ENCODE measurements around the gene EHD4.

The EHD4 gene

DNA sequence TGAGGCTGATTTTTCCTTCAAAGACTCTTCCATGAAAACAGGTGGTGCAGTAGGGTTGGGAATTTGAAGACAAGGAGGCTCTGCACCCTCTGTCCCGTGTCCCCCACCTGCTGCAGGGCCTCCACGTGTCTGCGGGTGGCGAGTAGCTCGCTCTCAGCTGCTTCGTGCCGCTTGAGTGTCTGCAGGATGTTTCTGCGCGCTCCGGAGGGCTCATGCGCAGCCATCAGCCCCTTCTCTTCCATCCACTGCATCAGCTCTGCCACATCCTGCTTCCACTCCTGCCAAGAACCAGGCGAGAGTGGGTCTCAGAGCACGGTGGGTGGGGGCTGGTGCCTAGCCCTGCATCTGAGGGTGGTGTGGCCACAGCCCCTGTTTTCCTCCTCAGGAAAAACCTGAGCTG lies 96.3 kb downstream of the EHD4 start:
- DNase-seq: no peak

DNA sequence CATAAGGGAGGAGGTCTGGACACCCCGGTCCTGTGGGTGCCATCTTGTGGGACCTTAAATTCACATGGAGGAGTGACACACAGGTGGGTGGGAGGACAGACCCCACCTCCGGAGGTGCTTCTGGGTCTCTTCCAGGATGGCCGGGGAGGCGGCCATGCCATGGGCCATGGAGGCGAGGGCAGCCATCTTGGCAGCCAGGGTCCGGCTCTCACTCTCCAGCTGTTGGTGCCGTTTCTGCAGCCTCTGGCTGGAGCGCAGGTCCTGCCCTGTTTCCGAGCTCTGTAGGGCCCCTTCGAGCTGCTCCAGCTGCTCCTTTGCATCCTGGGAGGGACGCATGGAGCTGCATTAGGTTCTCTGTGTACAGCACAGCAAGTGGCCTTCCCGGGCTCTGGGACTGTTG lies 97.6 kb downstream of the EHD4 start:
- no peak for DNase-seq

DNA sequence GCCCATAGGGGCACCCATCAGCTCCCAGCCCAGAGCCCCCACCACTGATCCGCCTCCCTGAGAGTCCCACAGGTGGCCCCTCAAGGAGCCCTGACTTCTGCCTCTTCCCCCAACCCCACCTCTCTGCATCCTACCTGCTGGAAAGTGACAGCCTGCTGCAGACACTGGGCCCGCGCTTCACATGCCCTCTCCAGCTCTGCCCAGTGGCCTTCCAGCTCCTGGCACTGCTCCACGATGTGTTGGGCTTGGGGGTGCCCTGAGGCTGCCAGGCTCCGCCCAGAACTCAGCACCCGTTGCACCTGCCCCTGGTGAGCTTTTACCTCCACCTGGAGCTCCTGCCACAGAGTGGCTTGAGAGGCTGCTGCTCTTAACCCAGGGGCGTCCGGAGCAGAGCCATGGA lies 98.6 kb downstream of the EHD4 start:
- DNase-seq: peak in 1 of 2 experiments; percentile 36

DNA sequence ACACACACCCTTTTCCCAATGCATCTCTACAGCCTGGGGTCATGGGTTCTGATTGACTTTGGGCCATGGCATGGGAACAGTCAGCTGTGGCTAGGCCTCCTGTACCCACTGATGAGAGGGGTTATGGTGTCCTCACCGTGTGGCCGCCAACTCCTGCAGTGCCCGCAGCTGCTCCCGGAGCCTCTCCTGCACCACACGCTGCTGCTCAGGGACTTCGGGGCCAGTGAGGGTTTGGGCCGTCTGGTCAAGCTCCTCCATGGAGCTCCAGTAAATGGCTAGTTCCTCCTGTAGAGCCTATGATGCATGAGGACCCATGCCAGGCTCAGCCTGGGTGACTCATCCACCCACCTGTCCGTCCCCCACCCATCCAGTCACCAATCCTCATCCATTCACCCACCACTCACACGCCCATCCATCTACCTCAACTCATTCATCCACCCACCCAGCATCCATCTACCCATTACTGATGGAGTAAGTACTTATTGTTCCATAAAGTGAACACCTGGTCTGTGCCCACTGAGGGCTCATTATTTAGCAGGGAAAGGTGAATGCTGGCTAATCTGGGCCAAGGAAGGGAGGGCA lies 100.1 kb downstream of the EHD4 start:
- DNase-seq: no peak

DNA sequence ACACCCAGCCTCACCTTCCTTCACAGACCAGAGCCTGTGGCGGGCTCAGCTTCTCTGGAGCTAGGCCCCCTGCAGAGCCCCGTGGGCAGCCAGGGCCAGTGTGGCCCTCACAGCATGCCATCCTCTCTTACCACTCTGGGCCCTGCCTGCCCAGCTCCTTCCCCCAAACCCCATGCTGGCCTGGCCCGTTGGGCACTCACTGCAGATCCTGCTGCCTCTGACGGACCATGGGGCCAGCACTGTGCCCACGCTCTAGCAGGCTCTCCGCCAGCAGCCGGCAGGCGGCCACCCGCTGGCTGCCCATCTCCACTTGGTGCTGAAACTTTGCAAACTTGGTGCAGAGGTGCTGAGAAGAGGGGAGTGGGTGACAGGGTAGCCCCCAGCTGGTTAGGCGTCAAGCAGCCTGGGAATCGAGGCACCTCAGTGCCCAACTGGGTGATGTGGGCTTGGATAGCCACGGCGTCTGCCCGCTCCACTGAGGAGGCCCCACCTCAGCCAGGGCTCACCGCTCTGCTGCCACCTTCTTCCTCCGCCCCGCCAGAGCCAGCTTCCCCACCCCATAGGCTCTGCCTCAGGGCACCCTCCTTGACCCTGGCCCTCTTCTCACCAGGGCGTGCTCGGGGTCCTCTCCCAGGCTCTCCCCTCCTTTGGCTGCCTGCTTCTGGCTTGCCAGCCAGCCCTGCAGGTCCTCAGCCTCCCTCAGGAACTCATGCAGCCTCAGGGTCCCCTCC lies 101.0 kb downstream of the EHD4 start:
- DNase-seq: no peak

DNA sequence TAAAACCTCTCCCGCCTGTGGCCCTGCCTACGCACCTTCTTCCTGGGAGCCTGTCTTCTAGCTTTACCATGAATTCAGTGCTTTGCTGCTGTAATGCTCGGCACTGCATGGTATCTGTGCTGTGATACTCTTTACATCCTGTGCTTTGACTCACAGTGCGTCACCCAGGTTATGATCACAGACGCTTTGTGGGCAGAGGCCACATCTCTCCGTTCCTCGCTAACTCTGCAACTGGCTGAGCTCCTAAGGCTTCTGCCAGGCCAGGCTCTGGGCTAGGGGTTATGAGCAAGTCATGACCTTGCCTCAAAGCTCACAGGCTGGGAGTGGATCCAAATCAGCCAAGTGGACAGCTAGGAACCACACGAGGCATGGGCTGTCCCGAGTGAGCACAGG lies 101.7 kb downstream of the EHD4 start:
- DNase-seq: no peak

DNA sequence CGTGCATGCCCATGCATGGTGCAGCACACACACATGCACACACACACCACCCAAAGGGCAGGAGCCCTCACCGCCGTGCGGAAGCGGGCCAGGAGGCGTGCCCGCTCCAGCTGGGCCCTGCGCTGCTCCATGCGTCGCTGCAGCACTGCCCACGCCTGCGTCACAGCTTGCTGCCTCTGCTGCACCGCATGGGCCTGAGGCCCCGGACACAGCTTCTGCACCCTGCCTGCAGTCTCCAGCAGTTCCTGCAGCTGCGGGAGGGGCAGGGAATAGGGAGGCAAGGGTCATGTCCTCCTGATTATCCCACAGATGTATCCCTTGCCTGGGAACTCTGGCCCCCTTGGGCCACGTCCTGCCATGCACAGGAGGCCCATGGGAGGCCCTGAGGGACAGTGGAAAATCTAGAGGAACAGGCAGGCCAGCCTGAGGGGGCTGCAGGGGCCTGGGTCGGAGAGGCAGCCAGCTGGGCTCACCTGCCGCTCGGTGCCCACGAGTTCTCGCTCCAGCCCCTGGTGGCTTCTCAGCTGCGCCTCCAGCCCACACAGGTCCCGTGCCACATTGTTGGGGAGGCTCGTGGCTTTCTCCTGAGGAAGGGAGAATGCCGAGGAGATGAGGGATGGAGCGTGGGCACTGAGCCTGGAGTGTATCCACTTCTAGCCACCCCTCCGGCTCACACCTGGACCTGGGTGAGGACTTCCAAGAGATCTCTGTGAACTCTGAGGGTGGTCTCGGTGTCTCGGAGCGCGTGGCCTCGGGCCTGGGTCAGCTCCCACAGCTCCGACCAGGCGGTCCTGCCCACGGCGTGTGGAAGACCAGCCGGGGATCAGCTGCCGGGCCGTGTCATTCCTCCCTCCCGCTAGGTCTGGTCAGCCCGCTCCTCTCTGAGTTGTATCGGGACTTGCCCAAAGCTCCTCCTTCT lies 102.3 kb downstream of the EHD4 start:
- no peak for DNase-seq

DNA sequence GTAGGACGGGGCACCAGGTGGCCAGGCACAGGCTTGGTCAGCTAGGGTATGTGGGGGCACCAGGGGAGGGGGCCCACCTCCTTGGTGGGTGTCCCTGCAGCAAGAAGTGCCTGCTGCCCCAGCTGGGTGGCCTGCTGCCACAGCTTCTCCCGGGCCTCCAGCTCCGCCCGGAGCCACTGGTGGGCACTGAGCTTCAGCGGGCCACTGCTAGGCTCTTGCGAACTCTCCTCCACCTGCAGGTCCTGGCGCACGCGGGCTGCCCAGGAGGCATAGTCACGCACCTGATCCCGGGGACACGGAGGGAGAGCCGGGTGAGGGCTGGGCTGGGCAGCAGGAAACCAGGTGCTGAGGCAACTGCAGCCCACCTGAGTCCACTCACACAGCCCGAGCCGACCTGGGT lies 104.0 kb downstream of the EHD4 start:
- no peak for DNase-seq

DNA sequence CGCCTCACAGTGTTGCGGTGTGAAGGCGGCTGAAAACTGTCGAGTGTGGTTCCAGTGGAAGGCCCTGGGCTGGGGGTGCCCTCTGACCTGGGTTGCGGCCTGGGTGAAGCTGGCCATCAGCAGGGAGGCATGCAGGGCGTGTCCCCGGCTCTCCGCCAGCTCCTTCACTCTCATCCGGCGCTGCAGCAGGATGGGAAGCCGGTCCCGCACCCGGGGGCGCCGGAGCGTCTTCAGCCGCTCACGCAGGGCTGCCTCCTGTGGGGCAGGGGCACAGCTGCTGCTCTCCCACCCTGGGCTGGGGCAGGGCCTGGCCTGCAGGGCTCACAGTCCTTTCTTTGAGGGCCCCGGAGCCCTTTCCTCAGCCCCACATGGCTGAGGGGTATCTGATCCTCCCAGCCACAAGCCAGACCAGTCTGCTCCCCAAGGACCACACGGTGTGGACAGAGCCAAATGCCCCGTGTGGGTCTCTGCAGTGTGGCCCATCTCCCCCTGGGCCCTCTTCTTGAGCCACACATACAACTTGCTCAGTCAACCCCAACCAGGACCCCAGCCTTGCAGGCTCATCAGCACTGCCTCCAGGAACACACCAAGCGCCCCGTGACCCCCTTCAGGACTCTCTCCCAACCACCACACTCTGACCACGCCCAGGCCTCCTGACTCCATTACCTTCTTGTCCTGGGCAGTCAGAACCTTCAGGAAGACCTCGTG lies 105.3 kb downstream of the EHD4 start:
- DNase-seq: no peak

DNA sequence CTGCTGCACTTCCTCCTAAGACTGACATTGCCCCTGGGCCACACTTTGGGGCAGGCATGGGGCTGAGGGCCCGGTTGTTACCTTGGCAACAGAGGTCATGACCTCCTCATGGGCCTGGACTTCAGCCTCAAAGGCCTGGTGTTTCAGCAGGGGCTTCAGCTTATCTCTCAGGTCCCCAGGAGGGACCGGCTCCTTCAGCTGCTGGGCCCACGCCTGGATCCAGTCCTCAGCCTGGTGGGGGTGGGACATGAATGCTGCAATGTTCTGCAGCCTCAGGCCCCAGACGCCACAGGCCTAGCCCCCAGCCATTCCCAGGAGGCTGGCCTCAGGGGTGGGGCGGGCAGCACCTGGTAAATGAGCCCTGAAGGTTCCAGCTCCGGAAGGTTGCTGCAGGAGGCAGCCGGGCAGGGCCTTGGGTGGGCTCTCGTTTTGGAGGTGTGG lies 106.1 kb downstream of the EHD4 start:
- DNase-seq: no peak

DNA sequence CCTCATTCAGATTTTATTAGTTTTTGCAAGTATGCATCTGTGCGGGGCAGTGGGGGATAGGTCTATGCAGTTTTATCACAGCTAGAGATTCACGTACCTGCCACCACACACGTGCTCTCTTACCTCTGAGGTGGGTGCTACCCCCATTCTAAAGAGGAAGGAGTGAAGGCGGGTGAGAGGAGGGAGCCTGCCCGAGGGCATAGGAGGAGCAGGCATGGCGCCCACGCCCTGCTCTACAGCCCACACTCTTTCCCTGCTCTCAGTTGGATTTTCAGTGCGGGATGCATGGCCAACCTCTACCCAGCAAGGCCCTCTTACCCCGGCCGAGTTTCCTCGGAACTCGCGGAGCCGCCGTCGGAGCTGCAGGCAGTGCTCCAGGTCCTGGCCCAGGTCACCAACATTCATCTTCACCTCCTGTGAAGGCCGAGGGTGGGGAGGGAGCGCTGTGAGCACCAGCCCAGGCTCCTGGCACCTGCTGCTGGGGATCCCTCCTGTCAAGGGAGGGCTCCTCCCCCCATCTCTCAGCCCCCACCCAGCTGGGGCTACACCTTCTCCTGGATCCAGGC lies 106.8 kb downstream of the EHD4 start:
- no peak for DNase-seq

DNA sequence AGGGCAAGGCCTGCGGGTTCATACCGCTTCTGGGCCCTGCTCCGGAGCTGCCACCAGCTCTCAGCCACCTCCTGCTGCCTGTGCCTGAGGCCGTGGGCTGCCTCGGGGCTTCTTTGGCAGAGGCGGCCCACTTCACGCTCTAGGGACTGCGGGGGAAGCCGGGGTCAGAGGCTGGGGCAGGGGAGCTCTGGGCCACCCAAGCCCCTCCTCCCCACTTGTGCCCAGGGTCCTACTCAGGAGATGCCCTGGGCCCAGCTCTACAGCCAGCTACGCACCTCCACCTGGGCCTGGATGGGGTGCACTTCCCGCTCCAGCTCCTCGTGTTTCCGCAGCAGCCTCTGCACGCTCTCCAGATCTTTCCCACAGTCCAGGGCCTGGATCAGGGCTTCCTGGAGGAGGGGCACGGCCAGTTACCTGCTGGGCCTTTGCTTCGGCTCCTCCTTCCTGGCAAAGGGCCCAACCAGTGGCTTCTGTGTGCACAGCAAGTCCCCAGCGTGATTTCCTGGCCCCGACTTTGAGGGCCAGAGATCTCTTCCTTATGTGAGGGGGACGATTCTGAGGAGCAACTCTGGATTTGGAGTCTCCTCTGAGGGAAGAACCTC lies 109.7 kb downstream of the EHD4 start:
- peak; percentile 36 to 52 for DNase-seq

DNA sequence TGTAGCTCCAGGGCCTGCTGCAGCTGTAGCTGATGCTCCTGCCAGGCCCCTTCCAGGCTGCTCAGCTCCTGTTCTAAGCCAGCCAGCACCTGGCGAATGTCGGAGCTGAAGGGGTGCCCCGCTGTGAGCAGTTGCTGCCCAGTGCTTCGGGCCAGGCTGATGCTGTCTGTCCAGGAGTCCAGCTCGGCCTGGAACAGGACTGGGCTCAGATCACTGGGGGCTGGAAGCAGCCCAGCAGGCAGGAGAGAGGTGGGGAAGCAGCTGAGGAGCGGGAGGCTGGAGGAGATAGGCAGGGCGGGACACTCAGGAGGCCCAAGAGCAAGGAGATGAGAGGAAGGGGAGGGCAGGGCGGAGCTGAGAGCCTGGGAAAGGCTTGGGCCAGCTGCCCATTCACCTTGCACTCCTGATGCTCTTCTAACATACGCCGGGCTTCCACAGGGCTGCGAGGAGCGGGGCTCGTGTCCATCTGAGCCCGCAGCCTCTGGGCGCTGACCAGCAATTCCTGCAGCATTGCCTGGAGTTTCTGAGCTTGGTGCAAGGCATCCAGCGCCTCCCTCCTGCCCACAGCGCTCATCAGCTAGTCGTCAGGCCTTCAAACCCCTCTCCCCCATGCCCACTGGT lies 110.5 kb downstream of the EHD4 start:
- DNase-seq: no peak

DNA sequence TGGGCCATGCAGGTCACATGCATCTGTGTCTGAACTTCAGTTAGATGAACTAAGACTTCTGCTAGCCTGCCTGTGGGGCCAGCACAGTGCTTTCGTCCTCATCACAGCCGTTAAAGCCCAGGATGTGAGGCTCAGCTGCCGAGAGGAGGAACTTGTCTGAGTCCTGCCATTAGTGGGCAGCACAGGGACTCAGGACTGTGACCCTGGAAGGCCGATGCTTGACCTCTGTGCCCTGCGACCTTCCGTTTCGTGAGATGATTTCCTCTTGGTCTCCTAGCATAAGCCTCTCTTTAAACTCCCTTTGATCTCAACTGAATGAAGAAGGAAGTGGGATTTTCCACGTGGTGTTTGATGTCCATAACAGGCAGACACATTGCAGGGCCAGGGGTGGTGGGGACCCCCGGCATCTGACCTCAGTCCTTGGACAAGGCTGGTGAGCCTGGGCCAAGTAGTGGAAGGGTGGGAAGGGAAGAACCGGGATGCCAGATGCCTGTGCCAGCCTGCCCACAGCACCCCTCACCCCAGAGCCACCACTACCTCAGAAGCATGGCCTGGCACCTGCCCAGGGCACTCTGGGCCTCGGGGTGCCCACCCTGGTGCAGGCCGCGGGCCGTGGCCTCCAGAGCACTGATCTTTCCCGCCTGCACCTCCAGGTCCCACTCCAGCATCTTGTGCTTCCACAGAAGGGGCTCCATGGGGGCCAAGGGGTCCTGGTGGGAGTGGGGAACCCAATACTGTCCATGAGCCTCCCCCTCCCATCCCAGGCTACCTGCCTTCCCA lies 112.1 kb downstream of the EHD4 start:
- no peak for DNase-seq

DNA sequence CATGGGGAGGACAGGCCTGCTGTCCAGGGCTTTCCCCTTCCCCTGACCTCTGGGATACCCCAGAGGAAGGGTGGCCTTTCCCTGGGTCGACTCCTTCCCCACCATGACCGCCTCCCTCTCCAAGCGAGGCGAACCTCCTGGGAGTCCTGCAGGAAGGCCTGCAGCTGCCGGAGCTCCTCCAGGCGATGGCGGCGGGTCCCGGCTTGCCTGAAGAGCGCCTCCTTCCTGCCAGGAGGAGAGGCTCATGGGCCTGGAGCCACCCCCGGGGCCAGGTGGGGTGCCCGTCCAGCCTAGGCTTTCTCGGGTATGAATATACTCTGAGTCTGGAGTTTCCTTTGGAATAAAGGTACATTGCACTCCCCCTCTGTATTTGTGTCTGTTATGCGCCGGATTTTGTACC lies 113.6 kb downstream of the EHD4 start:
- no peak for DNase-seq

DNA sequence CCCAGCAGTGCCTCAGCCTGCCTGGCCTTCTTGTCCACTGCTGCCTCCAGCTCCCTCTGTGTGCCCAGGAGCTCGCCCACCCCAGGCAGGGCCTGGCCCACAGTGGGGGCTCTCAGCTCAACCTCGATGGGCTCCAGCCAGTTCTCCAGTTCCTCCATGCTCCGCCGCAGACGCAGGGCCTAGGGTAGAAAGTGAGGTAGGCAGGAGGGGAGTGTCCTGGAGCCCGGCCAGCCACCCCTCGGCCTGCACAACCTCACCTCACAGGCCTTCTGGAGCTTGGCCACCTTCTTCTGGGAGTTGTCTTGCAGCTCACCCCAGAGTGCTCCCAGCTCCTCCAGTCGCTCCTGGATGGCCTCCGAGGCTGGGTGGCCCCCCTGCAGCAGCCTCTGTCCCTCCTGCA lies 115.0 kb downstream of the EHD4 start:
- no peak for DNase-seq

DNA sequence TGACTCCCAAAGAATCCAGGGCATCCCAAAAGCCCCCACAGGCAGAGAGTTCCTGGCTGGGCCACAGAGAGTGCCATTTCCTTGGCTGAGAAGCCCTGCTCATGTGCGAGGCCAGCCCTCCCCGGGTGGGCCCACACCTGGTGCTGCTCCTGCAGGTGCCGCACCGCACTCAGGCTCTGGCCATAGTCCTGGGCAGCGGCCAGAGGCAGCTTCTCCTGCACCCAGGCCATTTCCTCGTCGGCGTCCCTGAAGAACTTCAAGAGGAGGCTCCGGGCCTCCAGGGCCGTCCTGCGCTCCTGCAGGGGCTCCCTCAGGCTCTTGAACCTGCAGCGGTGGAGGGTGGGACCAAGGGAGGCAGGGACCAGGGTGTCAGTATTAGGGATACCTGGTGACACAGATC lies 115.6 kb downstream of the EHD4 start:
- DNase-seq: no peak

DNA sequence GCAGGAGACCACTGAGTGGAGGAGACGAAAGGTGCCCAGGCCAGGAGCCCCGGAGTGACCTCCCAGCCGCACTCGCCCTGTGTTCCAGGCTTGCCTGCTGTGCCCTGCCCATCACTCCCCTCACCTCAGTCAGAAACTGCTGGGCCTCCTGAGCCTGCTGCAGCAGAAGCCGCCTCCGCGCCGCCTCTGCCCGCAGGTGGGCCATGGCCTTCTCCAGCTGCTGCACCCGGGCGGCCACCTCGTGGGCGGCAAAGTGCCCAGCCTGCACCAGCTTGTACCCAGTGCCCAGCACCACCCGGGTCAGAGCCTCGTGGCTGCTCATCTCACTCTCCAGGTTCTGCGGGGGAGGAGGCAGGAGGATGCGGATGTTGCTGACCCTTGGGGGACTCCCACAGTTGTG lies 116.1 kb downstream of the EHD4 start:
- DNase-seq: no peak

DNA sequence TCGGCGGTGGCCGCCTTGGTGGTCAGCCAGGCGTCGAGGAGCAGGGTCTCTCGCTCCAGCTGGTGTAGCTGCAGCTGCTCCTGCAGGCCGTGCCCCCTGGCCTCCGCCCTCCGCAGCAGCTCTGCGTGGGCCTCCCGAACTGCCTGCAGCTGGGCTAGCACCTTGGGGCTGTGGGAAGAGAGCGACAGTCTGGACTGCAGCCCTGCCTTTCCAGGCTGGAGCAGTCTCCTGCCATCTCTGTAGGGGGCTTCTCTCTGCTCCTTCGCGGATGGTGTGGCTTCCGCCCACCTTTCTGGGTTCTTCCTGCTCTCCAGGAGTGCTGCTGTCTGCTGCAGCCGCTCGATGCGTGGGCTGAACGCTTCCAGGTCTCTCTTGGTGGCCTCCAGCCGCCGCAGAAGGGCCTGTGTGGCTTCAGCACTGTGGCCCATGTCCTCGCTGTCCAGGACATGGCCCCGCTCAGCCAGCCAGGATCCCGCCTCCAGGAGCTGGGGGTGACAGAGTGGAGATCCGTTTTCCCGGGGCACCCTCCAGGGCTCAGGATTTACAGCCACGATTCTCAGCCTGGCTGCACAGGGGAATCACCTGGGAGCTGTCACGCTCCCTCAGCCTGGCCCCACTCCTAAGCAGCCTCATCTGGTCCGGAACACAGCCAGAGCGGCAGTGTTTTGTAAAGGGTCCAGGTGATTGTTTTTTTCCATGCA lies 116.9 kb downstream of the EHD4 start:
- DNase-seq: no peak

DNA sequence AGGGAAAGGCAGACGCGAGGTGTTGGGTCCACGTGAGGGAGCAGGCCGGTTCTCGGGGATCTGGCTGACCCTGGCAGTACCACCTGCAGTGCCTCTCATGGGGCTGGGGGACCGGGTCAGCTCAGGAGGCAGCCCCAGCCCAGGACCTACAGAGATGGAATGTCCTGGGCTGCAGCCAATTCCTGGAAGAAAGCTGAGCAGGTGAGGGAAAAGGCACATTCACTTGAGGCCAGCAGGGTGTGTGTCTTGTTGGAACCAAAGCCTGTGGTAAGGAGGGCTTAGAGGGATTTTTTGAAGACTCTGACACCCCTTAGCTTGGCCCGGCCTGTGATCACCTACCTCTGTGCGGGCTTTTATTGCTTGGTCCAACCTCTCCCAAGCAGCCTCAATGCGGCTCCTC lies 117.9 kb downstream of the EHD4 start:
- no peak for DNase-seq

DNA sequence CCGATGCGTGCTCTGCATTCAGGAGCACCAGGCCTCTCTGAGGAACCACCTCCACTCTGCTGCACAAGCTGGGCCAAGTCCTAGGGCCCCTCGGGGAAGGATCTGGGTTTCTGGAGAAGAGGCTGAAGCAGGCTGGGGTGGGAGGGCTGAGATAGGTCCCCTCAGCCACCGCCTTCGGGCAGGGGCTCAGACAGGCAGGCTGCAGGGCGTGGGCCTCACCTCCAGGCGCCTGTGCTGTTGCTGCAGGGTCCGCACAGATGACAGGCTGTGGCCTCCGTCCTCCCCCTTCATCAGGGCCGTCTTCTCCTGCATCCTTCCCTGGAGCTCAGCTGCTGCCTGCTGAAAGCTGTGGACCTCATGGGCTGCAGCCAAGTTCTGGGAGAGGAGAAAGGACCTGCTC lies 118.5 kb downstream of the EHD4 start:
- DNase-seq: no peak
